Esophagus squamous epithelium (tissue), 4 donors: ENCODE measurements around the gene ZNF628.

Source experiments
- CTCF ChIP-seq, 6 experiments: fragments of 450-650 bp in 4 of 6; fragments of 200-600 bp in 2 of 6; sonication (generic) in 2 of 6; IDR thresholded peaks; one replicate each; pipeline ENCODE4 v1.5.1; 2016 to 2019; ENCODE audit warnings: antibody characterized with exemption in 6 of 6, mild to moderate bottlenecking in 4 of 6, moderate library complexity in 4 of 6
- POLR2A ChIP-seq, 4 donors: fragments of 450-650 bp; IDR thresholded peaks; one replicate each; pipeline ENCODE4 v1.6.1; 2017; ENCODE audit warnings: antibody characterized with exemption in 4 of 4, mild to moderate bottlenecking in 4 of 4, moderate library complexity in 3 of 4

DNA sequence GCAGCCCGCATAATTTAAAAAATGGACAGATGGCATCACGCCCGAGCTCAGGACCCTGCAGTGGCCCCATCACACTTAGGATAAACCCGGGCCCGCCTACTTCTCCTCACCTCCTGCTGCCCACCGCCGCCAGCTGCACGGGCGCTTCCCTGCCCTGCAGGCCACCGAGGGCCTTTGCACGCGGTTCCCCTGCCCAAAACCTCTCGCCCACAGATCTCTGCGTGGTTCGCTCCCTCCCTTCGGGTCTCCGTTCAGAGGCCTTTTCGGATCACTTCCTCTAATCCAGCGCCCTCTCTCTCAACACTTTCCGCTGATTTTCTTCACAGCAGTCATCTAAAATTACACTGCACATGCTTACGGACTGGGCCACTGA, 35.1 kb upstream of the ZNF628 start:
- TF ChIP-seq CTCF (IDR thresholded peaks at IDR 0.05): no peak
- no peak for TF ChIP-seq POLR2A (IDR thresholded peaks at IDR 0.05)
